Measurements from ENCODE around the gene UNCX.
"Not testable (repeated sequence)": the region's sequence is repeated elsewhere in the genome, so short reads cannot be mapped to it uniquely, and the experiment has no call there.

UNCX gene

DNA sequence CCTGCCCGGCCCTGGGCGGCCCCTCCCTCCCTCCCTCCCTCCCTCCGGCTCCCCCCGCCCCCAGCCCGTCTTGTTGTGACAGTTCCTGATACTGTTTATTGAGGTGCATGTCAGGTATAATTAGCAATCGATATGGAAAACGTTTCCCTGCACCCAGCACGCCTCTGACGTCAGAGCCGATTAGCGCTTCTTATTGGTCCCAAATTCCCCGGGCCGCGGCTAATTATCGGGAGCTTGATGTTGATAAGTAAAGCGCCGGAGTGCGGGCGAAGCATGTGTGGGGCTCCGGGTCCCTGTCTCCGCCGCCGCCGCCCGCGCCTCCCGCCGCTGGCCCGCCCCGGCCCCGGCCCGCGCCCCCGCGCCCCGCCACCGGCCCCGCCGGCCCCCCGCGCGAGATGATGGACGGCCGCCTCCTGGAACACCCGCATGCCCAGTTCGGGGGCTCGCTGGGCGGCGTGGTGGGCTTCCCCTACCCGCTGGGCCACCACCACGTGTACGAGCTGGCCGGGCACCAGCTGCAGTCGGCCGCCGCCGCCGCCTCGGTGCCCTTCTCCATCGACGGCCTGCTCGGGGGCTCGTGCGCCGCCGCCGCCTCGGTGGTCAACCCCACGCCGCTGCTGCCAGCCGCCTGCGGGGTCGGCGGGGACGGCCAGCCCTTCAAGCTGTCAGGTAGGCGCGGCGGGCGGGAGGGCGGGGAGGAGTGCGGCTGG, at the start of gene UNCX:
Gene UNCX (plus strand): TSS at position 250 of the 710 bp plus-strand sequence. CDS start 146 bp downstream, at position 396.
- no peak for DNase-seq

GRCh38 chr7:1187127-1187526, 45.5 kb upstream of the UNCX start:
- no peak for DNase-seq

GRCh38 chr7:1188720-1189294, 43.9 kb upstream of the UNCX start:
- DNase-seq, result no peak

DNA sequence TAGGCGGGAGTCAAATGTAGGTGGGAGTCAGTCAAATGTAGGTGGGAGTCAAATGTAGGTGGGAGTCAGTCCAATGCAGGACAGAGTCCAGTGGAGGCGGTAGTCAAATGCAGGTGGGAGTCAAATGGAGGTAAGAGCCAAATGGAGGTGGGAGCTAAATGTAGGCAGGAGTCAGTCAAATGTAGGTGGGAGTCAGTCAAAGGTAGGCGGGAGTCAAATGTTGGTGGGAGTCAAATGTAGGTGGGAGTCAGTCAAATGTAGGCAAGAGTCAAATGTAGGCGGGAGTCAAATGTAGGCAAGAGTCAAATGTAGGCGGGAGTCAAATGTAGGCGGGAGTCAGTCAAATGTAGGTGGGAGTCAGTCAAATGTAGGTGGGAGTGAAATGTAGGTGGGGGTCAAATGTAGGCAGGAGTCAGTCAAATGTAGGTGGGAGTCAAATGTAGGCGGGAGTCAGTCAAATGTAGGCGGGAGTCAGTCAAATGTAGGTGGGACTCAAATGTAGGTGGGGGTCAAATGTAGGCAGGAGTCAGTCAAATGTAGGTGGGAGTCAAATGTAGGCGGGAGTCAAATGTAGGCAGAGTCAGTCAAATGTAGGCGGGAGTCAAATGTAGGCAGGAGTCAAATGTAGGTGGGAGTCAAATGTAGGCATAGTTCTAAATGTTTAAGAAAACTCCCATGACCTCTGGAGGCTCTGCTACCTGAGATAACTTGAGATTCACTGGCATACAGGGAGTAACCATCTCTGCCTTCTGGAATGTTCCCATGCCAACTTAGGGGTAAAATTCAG, 42.5 kb upstream of the UNCX start:
- DNase-seq, result no peak

GRCh38 chr7:1192171-1192676, 40.4 kb upstream of the UNCX start:
- DNase-seq, result no peak

GRCh38 chr7:1193593-1194424, 38.9 kb upstream of the UNCX start:
- DNase-seq, result peak; percentile 35 to 40

DNA sequence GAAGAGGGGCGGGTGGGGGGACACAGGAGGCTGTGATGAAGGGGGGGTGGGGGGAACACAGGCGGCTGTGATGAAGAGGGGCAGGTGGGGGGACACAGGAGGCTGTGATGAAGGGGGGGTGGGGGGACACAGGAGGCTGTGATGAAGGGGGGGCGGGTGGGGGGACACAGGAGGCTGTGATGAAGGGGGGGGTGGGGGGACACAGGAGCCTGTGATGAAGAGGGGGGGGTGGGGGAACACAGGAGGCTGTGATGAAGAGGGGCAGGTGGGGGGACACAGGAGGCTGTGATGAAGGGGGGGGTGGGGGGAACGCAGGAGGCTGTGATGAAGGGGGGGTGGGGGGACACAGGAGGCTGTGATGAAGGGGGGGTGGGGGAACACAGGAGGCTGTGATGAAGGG, 36.2 kb upstream of the UNCX start:
- not testable (repeated sequence) for DNase-seq

- no peak for DNase-seq
Observed at GRCh38 chr7:1196950-1197349, 35.7 kb upstream of the UNCX start.

- no peak for DNase-seq
Observed at GRCh38 chr7:1197997-1198625, 34.6 kb upstream of the UNCX start.

GRCh38 chr7:1200045-1200444, 32.6 kb upstream of the UNCX start:
- DNase-seq, result no peak

DNA sequence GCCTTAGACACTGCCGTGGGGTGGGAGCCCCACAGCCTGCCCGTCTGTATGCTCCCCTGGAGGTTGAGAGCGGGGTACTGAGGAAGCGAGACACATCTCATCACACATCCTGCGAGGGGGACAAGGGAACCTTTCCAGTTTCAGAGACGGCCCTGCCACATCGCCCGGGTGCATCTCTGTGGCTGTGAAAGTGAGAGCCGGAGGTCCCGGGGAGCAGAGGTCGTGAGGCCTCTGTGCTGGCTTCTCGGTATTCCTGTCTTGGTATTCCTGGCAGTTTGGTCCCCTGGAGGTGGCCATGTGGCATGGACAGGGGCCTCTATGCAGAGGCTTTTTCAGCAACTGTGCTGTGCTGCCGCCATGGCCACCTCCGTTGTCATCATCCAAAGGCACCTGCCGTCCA, 30.8 kb upstream of the UNCX start:
- no peak for DNase-seq

- not testable (repeated sequence) for DNase-seq
Observed at GRCh38 chr7:1202914-1203313, 29.8 kb upstream of the UNCX start.

- no peak for DNase-seq
Observed at GRCh38 chr7:1204460-1205140, 28.1 kb upstream of the UNCX start.

DNA sequence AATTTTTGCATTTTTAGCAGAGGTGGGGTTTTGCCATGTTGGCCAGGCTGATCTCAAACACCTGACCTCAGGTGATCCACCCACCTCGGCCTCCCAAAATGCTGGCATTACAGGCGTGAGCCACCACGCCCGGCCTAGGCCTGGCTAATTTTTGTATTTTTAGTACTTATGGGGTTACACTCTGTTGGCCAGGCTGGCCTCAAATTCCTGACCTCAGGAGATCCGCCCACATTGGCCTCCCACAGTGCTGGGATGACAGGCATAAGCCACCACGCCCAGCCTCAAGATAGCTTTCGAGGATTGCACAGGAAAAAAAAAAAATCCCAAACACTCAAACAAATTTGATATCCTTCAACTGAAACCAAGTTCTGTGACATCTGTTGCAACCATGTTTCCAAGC, 26.9 kb upstream of the UNCX start:
- not testable (repeated sequence) for DNase-seq

DNA sequence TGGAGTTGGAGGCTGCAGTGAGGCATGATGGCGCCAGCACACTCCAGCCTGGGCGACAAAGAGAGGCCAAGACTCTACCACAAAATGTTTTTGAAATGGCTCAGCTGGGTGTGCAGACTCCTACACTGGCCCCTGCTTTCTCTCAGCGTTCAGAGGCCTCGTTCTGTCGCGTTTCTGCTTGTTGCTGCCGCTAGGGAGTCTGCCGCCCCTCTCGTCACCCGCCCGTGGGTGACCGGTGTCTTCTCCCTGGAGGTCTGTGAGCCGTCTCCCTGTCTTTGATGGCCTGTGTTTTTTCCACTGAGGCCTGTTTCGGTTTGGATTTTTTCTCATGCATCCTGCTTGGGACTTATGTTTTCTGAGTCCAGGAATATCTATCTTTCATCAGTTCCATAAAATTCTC, 23.6 kb upstream of the UNCX start:
- DNase-seq, result no peak

GRCh38 chr7:1210321-1210978, 22.2 kb upstream of the UNCX start:
- no peak for DNase-seq

- DNase-seq, result no peak
Observed at GRCh38 chr7:1210979-1211608, 21.6 kb upstream of the UNCX start.

DNA sequence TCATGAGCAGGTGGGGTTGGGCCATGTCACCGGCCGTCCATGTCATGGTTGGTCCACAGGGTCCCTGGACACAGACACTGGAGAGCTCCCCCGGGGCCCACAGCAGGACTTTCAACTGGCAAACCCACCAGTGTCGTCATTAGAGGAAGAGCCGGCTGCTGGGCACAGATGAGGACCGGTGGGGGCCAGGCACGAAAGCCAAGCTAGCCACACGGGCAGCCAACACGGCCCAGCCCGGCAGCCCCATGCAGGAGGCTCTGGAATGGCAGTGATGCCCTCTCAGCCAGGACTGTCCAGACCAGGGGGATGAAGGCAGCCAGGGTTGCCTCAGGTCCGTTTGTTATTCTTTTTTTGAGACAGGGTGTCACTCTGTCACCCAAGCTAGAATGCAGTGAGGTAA, 21.1 kb upstream of the UNCX start:
- no peak for DNase-seq

- DNase-seq, result not testable (repeated sequence)
Observed at GRCh38 chr7:1212025-1212424, 20.6 kb upstream of the UNCX start.

GRCh38 chr7:1214516-1214915, 18.2 kb upstream of the UNCX start:
- no peak for DNase-seq

Data from stimulated activated CD4-positive, alpha-beta T cell treated with anti-CD3 and anti-CD28 coated beads, Interleukin-2, amount 100 ng/mL, for 24 hours (primary cell).